HS-27A (cell line): Measurements from ENCODE around the gene RTP4.
A peak's percentile ranks its signal among the peaks of the same experiment; 100 is the strongest.

Experiments used
- DNase-seq: peaks from one replicate; pipeline ENCODE4 v3.0.0-alpha.2; 2012; ENCODE audit warnings: low read depth, missing footprints

RTP4 gene

DNA sequence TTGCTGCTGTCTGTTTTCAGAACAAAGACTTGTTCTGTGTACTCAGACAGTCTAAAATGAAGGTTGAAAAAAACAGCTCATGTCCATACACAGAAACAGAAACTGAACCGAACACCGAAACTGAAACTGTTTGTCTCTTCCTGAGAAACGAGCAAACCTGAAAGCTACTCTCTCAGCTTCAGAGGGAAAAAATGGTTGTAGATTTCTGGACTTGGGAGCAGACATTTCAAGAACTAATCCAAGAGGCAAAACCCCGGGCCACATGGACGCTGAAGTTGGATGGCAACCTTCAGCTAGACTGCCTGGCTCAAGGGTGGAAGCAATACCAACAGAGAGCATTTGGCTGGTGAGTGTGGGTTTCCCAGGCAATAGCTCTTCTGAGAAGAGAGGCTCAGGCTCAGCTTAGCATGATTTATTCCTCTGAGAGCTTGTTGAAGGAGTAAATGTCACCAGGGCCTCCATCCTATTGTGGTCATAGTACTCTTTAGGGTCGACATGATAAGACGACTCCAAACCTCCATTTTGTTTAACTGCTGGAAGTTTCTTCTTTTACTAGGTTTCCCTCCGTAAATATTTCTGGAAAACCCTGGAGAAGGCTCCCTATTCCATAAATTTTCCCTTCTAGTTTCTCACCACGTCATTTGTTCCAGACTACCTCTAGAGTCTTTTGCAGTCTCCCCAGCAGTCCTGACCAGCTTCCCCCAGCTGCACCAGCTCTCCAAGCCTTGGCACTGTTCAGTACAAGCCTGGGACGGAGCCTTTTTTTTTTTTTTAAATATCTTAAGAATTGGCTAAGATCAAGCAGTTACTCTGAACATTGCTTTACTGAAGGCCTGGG is at the start of gene RTP4:
TSS of gene RTP4 (plus strand) at position 135 of the 838 bp plus-strand sequence. CDS start at position 192, 57 bp downstream.
- no peak for DNase-seq

- DNase-seq = peak; percentile 39
Measured at GRCh38 chr3:187318819-187319616, 49.2 kb upstream of the RTP4 start.

DNA sequence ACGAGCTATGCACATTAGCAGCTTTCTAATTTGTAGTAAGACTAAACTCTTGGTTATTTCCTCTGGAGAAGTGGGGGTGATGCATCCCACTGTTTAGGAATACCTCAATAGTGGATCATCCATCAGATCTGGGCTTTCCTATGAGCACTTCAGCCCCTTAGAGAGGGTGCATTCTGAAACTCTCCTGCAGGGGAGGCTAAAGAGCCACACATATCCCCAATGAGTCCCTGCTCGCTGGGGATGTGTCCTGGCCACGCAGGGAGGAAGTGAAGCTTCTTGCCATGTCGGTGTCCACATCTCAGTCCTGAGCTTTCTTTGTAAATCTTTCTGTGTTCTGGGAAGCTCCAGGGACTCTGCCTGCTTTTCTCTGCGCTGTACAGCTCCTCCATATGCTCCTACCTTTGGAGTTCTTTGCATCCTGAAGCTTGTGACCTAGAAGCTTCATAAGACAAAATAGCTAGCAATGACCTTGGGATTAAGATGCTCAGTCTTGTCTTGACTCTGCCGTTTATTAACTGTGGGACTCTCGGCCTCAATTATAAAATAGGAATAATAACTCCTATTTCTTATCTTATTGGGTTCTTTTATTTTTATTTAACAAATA is 48.4 kb upstream of the RTP4 start:
- peak; percentile 64 for DNase-seq

GRCh38 chr3:187321766-187322165 is 46.4 kb upstream of the RTP4 start:
- DNase-seq = no peak

DNA sequence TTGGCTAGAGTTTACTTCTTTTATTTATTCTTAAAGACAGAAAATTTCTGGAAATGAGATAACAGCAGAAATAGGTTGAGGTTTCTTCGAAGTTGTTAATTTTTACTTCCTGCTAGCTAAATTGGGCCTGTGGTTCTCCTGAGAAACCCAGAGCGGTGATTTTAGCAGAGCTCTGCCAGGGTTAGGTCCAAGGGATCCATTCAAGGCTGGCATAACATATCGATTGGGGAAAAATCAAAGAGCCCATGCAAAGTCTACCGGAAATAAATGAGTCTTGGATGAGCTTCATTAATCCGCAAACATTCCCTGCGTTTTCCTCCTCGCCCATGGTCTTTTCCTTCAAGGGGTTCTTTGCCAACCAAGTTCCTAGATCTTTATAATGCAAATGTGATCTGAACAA is 45.9 kb upstream of the RTP4 start:
- no peak for DNase-seq

- DNase-seq = no peak
Measured at GRCh38 chr3:187323091-187323490, 45.1 kb upstream of the RTP4 start.

DNA sequence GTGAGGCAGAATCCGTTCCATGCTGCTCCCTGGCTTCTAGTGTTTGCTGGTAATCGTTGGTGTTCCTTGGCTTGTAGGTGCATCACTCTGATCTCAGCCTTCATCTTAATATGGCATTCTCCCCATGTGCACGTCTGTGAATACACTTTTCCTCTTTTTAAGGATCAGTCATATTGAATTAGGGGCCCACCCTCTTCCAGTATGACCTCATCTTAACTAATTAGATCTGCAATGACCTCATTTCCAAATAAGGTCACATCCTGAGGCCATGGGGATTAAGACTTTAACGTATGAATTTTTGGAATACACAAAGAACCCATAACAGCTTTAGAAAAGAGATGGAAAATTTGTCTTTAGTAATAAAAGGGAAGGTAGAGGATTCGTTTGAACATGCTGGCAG is 42.6 kb upstream of the RTP4 start:
- no peak for DNase-seq

DNA sequence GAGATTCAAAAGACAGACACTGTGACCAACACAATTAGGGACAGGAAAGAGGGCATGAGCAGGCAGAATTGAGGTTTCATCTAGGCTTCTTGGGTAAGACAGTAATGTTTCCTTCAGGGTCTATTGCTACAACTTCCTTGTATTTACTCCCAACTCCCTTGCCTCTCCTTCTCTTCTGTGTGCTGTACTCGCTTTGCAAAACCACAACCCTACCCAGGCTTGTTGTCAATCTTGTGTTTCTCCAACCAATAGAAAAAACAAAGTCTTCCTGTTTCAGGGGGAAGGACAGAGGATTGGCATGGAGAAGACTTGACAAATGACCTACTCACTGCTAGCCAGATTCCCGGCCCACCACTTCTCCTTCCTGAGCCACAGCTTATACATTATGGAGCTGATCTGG is 40.3 kb upstream of the RTP4 start:
- DNase-seq = no peak

- DNase-seq = no peak
Measured at GRCh38 chr3:187328691-187329090, 39.5 kb upstream of the RTP4 start.

GRCh38 chr3:187334904-187335303 is 33.3 kb upstream of the RTP4 start:
- DNase-seq = no peak

DNA sequence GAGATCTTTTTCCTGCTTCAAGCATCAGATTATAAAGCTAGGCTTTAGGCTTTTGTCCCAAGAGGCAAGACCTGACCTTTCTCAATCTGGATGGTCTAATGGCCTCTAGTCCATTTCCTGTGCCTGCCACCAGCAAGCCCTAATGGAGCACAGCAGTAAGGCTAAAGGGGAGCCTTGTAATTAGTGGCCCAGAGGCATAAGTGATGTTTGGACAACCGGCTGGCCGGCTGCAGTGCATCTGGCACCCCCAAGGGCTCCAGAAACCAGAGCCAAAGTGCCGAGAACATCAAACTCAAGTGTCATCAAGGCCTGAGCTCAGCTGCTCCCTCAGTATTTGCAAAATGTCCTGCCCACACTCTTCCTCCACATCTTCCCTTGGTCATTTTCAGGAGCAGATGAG is 31.9 kb upstream of the RTP4 start:
- no peak for DNase-seq

- DNase-seq = no peak
Measured at GRCh38 chr3:187340578-187340977, 27.6 kb upstream of the RTP4 start.

DNA sequence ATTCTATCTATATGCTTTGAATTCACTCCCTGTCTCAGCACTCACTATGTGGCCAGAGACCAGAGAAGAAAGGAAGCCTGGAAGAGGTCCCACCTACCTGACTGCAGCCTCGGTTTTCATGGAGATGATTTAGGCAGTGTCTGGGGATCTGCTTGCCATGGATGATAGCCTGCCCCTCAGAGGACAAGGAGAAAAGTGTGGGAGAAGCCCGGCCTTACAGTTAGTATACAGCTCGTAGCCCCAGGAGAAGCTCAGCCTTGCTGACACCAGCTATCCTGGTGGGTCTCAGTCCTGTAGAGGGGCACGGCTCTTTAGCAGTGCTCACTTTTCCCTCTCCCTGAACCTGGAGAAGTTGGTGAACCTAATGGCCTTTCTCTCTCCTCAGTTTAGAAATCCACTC is 25.9 kb upstream of the RTP4 start:
- no peak for DNase-seq

DNA sequence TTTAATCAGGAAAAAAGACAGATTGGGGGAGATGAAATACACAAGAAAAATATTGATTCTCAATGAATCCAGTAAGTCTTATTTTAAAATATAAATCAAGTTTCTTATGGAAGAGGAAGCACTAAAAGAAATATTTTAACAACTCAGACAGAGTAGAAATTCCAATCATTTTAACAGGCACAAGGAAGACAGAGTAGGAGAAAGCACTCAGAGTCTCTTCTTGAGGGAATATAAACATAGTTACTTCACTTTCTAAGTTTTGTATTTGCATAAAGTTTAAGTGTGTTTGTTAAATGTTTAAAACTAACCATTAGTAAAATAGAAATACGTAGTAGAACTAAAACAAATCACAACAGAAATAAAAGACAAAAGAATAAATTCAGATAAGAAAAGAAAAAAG is 24.5 kb upstream of the RTP4 start:
- DNase-seq = no peak

DNA sequence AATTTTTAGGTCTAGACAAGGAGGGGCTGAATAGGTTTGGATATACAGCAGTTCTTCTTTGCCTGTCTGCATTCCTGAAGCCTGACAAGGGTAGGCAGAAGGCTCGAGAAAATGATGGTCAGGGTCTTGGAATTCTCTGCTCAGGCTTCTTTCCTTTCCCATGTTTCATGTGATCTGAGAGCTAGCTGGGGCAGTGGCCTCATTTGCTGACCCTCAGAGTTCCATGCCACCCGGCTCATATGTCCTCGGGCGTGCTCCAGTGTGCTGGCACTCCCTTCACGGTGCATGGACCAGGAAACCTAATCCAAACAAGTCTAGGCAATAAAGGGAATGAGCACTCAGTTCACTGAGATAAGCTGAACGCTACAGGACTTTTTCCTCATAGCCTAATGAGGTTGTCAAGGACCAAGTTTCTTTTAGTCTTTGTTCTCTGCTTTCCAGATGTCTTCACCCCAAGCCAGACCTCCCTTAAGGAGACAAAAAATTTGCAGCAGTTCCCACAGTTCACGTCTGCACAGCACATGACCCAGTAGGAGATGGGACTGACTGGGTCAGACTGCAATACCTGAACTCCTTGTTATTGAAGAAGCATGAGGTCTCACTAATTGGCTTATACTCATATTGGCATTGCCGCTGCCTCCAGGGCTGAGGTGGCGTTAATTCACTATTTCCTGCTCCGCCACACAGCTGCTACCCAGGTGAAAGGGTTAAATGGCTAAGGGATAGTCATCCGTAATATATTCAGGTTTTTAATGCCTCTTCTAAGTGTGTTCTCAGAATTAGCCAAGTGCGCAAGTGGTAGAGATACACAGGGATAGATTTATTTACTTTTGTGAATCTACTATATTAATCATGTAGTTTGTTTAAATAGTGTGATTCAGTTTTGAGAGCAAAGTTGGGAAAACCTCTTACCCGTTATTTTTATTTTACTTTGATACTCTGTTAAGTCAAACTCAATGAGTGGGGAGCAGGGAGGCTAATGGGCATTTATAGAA is 15.3 kb upstream of the RTP4 start:
- DNase-seq = no peak

DNA sequence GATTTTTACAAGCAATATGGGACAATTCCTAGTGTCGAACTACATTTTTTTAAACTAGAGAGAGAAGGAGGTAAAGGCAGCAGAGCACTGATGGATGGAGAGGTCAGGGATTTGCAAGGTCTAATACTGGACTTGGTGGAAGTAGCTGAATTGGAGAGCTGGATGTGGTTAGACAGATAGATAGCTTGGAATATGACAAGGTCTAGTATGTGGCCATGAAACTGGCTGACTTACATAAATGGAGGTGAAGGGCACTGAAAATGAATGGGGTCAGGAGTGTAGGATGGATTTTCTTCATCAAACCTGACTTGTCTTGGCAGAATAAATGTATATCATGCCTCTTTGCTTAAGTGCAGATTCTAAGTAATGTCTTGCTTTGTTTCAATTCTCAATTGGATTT is 10.1 kb upstream of the RTP4 start:
- DNase-seq = no peak

DNA sequence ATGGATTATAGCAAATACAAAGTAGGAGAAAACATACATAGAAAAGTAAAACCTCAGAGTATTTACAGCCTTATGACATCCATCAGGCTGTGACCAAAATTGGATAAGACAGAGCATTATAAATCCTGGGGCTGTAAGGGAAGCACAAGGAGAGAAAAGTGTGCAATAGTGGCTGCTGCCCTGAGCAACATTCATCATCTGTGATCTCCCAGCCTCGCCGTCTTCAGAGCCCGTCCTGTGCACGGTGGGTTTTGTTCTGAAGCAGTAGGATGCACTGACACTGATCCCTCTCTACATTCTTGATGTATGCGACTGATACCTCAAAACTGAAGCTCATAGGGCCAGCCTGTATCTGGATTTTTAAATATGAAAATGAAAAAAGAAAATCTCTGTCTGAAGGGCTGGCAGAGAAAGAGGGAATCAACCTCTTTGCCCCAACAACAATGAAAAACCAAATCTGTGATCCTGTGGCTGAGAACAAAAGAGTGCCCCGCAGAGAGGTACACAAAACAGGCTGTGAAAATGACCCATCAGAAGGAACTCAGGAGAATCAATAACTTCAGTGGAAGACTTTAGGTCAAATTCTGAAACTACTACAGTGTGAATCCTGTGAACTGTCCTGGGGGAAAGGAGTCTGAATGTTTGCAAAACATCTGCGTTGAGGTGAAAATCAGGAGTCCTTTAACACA is 8.2 kb upstream of the RTP4 start:
- DNase-seq = no peak

DNA sequence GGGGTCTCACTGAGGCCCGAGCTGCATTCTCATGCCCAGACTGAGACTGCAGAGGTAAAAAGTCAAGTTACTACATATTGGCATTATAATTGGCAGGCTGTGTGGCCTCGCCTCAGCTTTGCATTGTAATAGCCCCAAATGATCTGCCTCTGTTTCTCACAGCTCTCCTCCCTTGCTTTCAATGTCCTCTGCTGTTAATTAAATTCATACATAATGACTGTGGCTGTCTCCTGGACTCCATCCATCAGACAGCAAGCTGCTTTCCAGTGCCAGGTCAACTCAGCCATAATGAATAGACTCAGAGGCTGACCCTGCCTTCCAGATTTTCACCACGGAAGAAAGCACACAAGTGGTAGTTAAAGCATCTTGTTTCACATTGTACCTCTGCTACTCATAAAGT is 7.6 kb upstream of the RTP4 start:
- DNase-seq = no peak

DNA sequence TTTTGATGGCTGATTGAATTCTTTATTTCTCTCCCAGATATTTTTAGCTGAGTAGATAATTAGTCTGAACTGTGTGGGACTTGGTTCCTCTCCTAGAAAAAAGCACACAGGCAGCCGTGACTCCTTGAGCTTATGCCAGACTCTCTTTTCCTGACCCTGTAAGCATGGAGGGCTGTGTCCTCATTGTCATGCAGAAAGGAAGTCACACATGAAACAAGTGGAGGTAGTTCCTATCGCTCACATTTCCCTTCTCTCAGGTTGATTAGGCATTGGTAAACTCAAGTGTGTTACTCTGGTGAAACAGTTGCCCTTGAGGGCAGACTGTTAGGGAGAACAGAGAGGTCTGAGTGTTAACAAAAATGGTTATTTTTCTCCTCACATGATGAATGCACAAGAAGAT is 6.3 kb upstream of the RTP4 start:
- no peak for DNase-seq

DNA sequence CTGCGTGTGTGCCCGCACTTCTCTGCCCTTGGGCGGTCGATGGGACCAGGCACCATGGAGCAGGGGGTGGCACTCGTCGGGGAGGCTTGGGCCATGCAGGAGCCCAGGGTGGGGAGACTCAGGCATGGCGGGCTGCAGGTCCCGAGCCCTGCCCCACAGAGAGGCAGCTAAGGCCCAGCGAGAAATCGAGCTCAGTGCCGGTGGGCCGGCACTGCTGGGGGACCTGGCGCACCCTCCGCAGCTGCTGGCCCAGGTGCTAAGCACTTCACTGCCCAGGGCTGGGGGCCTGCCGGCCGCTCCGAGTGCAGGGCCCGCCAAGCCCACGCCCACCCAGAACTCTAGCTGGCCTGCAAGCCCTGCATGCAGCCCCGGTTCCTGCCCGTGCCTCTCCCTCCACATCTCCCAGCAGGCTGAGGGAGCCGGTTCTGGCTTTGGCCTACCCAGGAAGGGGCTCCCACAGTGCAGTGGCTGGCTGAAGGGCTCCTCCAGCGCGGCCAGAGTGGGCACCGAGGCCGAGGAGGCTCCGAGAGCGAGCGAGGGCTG is 553 bp upstream of the RTP4 start:
- no peak for DNase-seq

GRCh38 chr3:187369089-187369447 is 883 bp downstream of the RTP4 start:
- no peak for DNase-seq
